DND-41 (cell line): ENCODE results near the gene DENR.

Experiments used
- ATAC-seq: fragments of 200-7000 bp; cut with Tn5 transposase; 3 replicates; pipeline ENCODE4 v1.9.1; 2021; ENCODE audit warnings: low read depth; ENCODE audit not compliant: insufficient read depth
- DNase-seq: peaks from one replicate; pipeline ENCODE4 v3.0.0-alpha.2; 2020
- H2AFZ ChIP-seq: 2 replicates; pipeline ENCODE4 v1.6.0; 2012; ENCODE audit warnings: low read depth, low read length
- H3K27ac ChIP-seq: 2 replicates; pipeline ENCODE4 v1.5.1; 2012; ENCODE audit warnings: low read length, inconsistent platforms
- H3K27me3 ChIP-seq: fragments of 200-600 bp; sonication (generic); 2 replicates; pipeline ENCODE4 v1.6.0; 2012; ENCODE audit warnings: low read length, mild to moderate bottlenecking, inconsistent platforms; ENCODE audit not compliant: insufficient read depth, poor library complexity
- H3K36me3 ChIP-seq: 2 replicates; pipeline ENCODE4 v1.5.1; 2012; ENCODE audit warnings: low read length, inconsistent platforms; ENCODE audit not compliant: insufficient read depth
- H3K4me1 ChIP-seq: 2 replicates; pipeline ENCODE4 v1.5.1; 2012; ENCODE audit warnings: mild to moderate bottlenecking, low read length; ENCODE audit not compliant: insufficient read depth
- H3K4me2 ChIP-seq: 2 replicates; pipeline ENCODE4 v1.6.0; 2012; ENCODE audit warnings: mild to moderate bottlenecking, moderate library complexity, low read length, inconsistent platforms; ENCODE audit not compliant: insufficient read depth
- H3K4me3 ChIP-seq, 2 experiments: fragments of 200-600 bp in 1 of 2; shearing (Covaris generic) in 1 of 2; 2 replicates each; pipeline ENCODE4 v1.5.1; 2012 to 2016; ENCODE audit warnings: inconsistent platforms in 2 of 2, low read length in 2 of 2, mild to moderate bottlenecking in 2 of 2, low read depth in 1 of 2, moderate library complexity in 1 of 2
- H3K79me2 ChIP-seq: 2 replicates; pipeline ENCODE4 v1.6.0; 2012; ENCODE audit warnings: low read length, inconsistent platforms; ENCODE audit not compliant: insufficient read depth
- H3K9ac ChIP-seq: 2 replicates; pipeline ENCODE4 v1.6.0; 2012; ENCODE audit warnings: low read depth, mild to moderate bottlenecking, inconsistent platforms, low read length, moderate library complexity
- H3K9me3 ChIP-seq: 2 replicates; pipeline ENCODE4 v1.5.1; 2012; ENCODE audit warnings: low read length, moderate library complexity, mild to moderate bottlenecking, inconsistent platforms; ENCODE audit not compliant: insufficient read depth, severe bottlenecking
- H4K20me1 ChIP-seq: 2 replicates; pipeline ENCODE4 v1.6.0; 2012; ENCODE audit warnings: low read length; ENCODE audit not compliant: insufficient read depth
- EZH2 ChIP-seq: IDR thresholded peaks from 3 replicates; pipeline ENCODE4 v1.6.1; 2012; ENCODE audit warnings: borderline replicate concordance, low read depth, mild to moderate bottlenecking, moderate library complexity, low read length, inconsistent platforms; ENCODE audit not compliant: severe bottlenecking
- TF ChIP-seq, protein P1 (sequence below): IDR thresholded peaks from 2 replicates; pipeline ENCODE4 v1.5.1; 2012; ENCODE audit warnings: borderline replicate concordance, low read length, moderate library complexity, mild to moderate bottlenecking; ENCODE audit not compliant: poor library complexity, severe bottlenecking; ENCODE audit errors: extremely low read depth

Gene DENR

DNA sequence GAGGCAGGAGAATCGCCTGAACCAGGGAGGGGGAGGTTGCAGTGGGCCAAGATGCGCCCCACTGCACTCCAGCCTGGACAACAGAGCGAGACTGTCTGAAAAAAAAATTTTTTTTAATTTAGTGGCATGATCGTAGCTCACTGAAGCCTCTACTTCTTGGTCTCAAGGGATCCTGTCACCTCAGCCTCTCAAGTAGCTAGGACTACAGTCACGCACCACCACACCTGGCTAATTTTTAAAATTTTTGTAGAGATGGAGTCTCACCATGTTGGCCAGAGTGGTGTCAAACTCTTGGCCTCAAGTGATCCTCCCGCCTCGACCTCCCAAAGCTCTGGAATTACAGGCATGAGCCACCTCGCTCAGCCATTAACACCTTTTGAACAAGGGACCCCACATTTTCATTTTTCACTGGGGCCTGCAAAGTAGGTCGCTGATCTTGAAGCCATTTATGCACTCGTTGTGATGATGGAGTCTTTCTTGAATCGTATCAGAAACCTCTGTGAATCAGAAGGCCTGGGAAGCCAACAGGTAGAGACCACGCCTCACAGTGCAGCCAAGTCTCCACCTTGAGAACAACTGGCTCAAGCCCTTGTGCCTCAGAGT is 27.9 kb upstream of the DENR start:
- Histone ChIP-seq H3K27me3 (no peaks in the 10 kb centered on the region), H2AFZ (no peak overlapping the region), H3K27ac (no peak overlapping the region), H3K9me3 (no peaks in the 10 kb centered on the region), H4K20me1 (no peaks in the 10 kb centered on the region), H3K4me3 (no peak overlapping the region), H3K9ac (no peak overlapping the region), H3K36me3 (no peaks in the 10 kb centered on the region), H3K4me1 (no peaks in the 10 kb centered on the region), H3K79me2 (no peaks in the 10 kb centered on the region), H3K4me2 (no peak overlapping the region)
- TF ChIP-seq, protein P1, sequence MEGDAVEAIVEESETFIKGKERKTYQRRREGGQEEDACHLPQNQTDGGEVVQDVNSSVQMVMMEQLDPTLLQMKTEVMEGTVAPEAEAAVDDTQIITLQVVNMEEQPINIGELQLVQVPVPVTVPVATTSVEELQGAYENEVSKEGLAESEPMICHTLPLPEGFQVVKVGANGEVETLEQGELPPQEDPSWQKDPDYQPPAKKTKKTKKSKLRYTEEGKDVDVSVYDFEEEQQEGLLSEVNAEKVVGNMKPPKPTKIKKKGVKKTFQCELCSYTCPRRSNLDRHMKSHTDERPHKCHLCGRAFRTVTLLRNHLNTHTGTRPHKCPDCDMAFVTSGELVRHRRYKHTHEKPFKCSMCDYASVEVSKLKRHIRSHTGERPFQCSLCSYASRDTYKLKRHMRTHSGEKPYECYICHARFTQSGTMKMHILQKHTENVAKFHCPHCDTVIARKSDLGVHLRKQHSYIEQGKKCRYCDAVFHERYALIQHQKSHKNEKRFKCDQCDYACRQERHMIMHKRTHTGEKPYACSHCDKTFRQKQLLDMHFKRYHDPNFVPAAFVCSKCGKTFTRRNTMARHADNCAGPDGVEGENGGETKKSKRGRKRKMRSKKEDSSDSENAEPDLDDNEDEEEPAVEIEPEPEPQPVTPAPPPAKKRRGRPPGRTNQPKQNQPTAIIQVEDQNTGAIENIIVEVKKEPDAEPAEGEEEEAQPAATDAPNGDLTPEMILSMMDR = no peak
- no peak for TF ChIP-seq EZH2
- DNase-seq (no peak), ATAC-seq (no peak)

DNA sequence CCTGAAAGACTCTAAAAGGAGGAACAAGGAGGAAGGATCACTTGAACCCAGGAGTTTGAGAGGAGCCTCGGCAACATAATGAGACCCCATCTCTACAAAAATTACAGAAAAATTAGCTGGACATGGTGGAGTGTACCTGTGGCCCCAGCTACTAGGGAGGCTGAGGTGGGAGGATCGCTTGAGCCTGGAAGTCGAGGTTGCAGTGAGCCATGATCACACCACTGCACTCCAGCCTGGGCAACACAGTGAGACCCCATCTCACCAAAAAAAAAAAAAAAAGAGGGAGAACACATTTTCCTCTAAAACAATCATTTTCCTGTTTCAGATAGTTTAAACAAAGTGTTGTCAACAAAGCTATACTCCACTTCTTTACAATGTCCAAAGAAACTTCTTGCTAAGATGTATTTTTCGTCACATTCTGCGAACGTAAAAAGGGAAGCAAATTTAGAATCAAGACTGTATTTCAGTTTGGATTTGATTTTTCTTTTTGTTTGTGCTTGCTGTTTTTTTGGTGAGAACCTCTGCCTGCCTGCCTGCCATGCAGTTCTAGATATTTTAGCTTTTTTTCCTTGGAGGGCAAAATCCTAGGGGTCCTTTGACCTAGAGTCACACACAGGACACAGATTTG is 27.1 kb upstream of the DENR start:
- Histone ChIP-seq H3K4me1 (no peaks in the 10 kb centered on the region), H3K27ac (no peak overlapping the region), H3K27me3 (no peaks in the 10 kb centered on the region), H3K4me2 (no peak overlapping the region), H4K20me1 (no peaks in the 10 kb centered on the region), H3K79me2 (no peaks in the 10 kb centered on the region), H2AFZ (no peak overlapping the region), H3K36me3 (no peaks in the 10 kb centered on the region), H3K4me3 (no peak overlapping the region), H3K9me3 (no peaks in the 10 kb centered on the region), H3K9ac (no peak overlapping the region)
- DNase-seq (no peak), ATAC-seq (no peak)
- TF ChIP-seq EZH2 = no peak
- TF ChIP-seq, protein P1 = no peak

DNA sequence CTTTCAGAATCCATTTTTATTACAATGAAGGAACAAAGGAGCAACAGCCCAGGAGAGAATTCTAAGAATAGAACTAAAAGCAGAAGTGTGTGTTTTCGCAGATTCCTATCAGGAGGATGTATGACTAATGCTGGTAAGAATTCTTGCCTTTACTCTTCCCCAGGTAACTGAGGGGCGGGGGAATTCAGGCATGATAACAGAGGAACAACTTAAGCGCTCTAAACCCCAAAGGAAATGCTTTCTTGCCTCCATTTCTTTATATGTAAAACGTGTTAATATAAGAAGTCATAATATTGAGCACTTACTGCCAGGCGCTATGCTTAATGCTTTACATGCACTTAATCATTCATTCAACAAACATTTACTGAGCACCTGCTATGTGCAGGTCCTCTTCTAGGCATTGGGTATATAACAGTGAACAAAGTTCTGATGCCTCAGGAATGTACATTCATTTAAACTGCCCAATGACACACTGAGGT is 26.5 kb upstream of the DENR start:
- no peak overlapping the region for H3K9ac ChIP-seq
- H3K27me3 ChIP-seq = no peaks in the 10 kb centered on the region
- no peaks in the 10 kb centered on the region for H3K9me3 ChIP-seq
- no peak overlapping the region for H3K4me2 ChIP-seq
- DNase-seq (no peak), ATAC-seq (no peak)
- H4K20me1 ChIP-seq = no peaks in the 10 kb centered on the region
- H3K36me3 ChIP-seq = no peaks in the 10 kb centered on the region
- TF ChIP-seq, protein P1 = no peak
- TF ChIP-seq EZH2 = no peak
- no peaks in the 10 kb centered on the region for H3K79me2 ChIP-seq
- no peak overlapping the region for H3K4me3 ChIP-seq
- no peak overlapping the region for H2AFZ ChIP-seq
- H3K27ac ChIP-seq = no peak overlapping the region
- H3K4me1 ChIP-seq = no peaks in the 10 kb centered on the region
